Activated CD4-positive, alpha-beta memory T cell treated with anti-CD3 and anti-CD28 coated beads for 36 hours (primary cell): ENCODE measurements around the gene RABGAP1L. TPM values are rescaled to one million over a fixed set of nuclear protein-coding genes. Genes with fewer than 3 reads are reported as not detected.

Experiments
- CTCF ChIA-PET: fragments of 350-600 bp; sonication (Branson Sonifier 250); formaldehyde crosslinking; loops from one replicate; lab custom pipeline; 2021; ENCODE audit warnings: antibody characterized with exemption, inconsistent platforms; lab: Charles Lee
- POLR2A ChIA-PET: fragments of 350-600 bp; sonication (Branson Sonifier 250); formaldehyde crosslinking; loops from one replicate; lab custom pipeline; 2021; ENCODE audit warnings: antibody characterized with exemption; lab: Charles Lee
- DNase-seq: peaks from one replicate; pipeline ENCODE4 v3.0.0-alpha.2; 2020
- H3K27ac Mint-ChIP-seq: one replicate; pipeline ENCODE4 v1.8.0; 2021; ENCODE audit warnings: mixed read lengths
- H3K27me3 Mint-ChIP-seq: one replicate; pipeline ENCODE4 v1.8.0; 2021; ENCODE audit warnings: mixed read lengths
- H3K36me3 Mint-ChIP-seq: one replicate; pipeline ENCODE4 v1.8.0; 2021; ENCODE audit warnings: mixed read lengths
- H3K4me1 Mint-ChIP-seq: one replicate; pipeline ENCODE4 v1.8.0; 2021; ENCODE audit warnings: low read depth, mixed read lengths
- H3K4me3 Mint-ChIP-seq: one replicate; pipeline ENCODE4 v1.8.0; 2021; ENCODE audit warnings: mild to moderate bottlenecking, mixed read lengths
- H3K9me3 Mint-ChIP-seq: one replicate; pipeline ENCODE4 v1.8.0; 2021; ENCODE audit warnings: mixed read lengths
- intact Hi-C: fragments of 100-400 bp; cut with micrococcal nuclease; formaldehyde crosslinking; loops from one replicate; pipeline ENCODE4 v1.15.1; 2023
- total RNA-seq, 2 experiments: library from RNA; stranded (reverse); gene quantifications; one replicate each; pipeline ENCODE4 v1.2.3, GENCODE V29; 2021

Gene RABGAP1L
- total RNA-seq, 2 experiments from 2014 or later = 30.5 to 30.9 TPM

GRCh38 chr1:174946031-174946430, 786.7 kb downstream of the RABGAP1L start:
- Mint-ChIP-seq H3K36me3 (no peaks in the 10 kb centered on the region), H3K27me3 (no peaks in the 10 kb centered on the region), H3K9me3 (no peaks in the 10 kb centered on the region), H3K4me1 (peaks cover 2% of the 10 kb centered on the region), H3K27ac (no peak overlapping the region), H3K4me3 (no peak overlapping the region)
- intact Hi-C loops = no loop called here
- DNase-seq = no peak
- ChIA-PET POLR2A (no interaction called here), CTCF (interaction anchor here (0.5 kb wide), 1 partner anchor 893 kb away, joined by 4 read pairs; no protein-coding TSS in a partner anchor)

GRCh38 chr1:174949061-174949460, 789.7 kb downstream of the RABGAP1L start:
- DNase-seq = no peak
- POLR2A ChIA-PET = no interaction called here
- Mint-ChIP-seq H3K36me3 (no peaks in the 10 kb centered on the region), H3K4me3 (no peak overlapping the region), H3K27ac (no peak overlapping the region), H3K9me3 (no peaks in the 10 kb centered on the region), H3K27me3 (no peaks in the 10 kb centered on the region), H3K4me1 (peaks cover 8% of the 10 kb centered on the region)
- CTCF ChIA-PET = no interaction called here
- intact Hi-C loops = no loop called here

GRCh38 chr1:174949645-174950044, 790.3 kb downstream of the RABGAP1L start:
- Mint-ChIP-seq H3K4me3 (no peak overlapping the region), H3K4me1 (peaks cover 10% of the 10 kb centered on the region), H3K9me3 (no peaks in the 10 kb centered on the region), H3K27ac (no peak overlapping the region), H3K36me3 (no peaks in the 10 kb centered on the region), H3K27me3 (no peaks in the 10 kb centered on the region)
- intact Hi-C loops = no loop called here
- no peak for DNase-seq
- ChIA-PET POLR2A (no interaction called here), CTCF (no interaction called here)

GRCh38 chr1:174953285-174954072, 794.2 kb downstream of the RABGAP1L start:
- intact Hi-C loops = no loop called here
- ChIA-PET CTCF (no interaction called here), POLR2A (no interaction called here)
- Mint-ChIP-seq H3K4me3 (no peak overlapping the region), H3K36me3 (peaks cover 2% of the 10 kb centered on the region), H3K9me3 (no peaks in the 10 kb centered on the region), H3K27ac (no peak overlapping the region), H3K27me3 (no peaks in the 10 kb centered on the region), H3K4me1 (peaks cover 29% of the 10 kb centered on the region)
- DNase-seq = no peak

- H3K27ac Mint-ChIP-seq = no peak overlapping the region
- ChIA-PET POLR2A (interaction anchor here (0.5 kb wide), 1 partner anchor 1128 kb away, joined by 4 read pairs; no protein-coding TSS in a partner anchor), CTCF (no interaction called here)
- H3K27me3 Mint-ChIP-seq = no peaks in the 10 kb centered on the region
- H3K4me3 Mint-ChIP-seq = no peak overlapping the region
- H3K9me3 Mint-ChIP-seq = no peaks in the 10 kb centered on the region
- intact Hi-C loops = no loop called here
- peaks cover 30% of the 10 kb centered on the region for H3K4me1 Mint-ChIP-seq
- H3K36me3 Mint-ChIP-seq = peaks cover 3% of the 10 kb centered on the region
- DNase-seq = no peak
These were observed 794.7 kb downstream of the RABGAP1L start for GRCh38 chr1:174954073-174954460.

- CTCF ChIA-PET = no interaction called here
- no peak for DNase-seq
- intact Hi-C loops = no loop called here
- Mint-ChIP-seq H3K4me3 (no peak overlapping the region), H3K27me3 (no peaks in the 10 kb centered on the region), H3K27ac (no peak overlapping the region), H3K4me1 (peaks cover 30% of the 10 kb centered on the region), H3K36me3 (peaks cover 3% of the 10 kb centered on the region), H3K9me3 (no peaks in the 10 kb centered on the region)
- POLR2A ChIA-PET = interaction anchor here (0.5 kb wide), 1 partner anchor 1129 kb away, joined by 4 read pairs; no protein-coding TSS in a partner anchor
These were observed 795.6 kb downstream of the RABGAP1L start for GRCh38 chr1:174954671-174955669.

- Mint-ChIP-seq H3K27ac (no peak overlapping the region), H3K4me3 (no peak overlapping the region), H3K4me1 (peaks cover 30% of the 10 kb centered on the region), H3K9me3 (no peaks in the 10 kb centered on the region), H3K36me3 (peaks cover 3% of the 10 kb centered on the region), H3K27me3 (no peaks in the 10 kb centered on the region)
- ChIA-PET POLR2A (no interaction called here), CTCF (no interaction called here)
- intact Hi-C loops = no loop called here
- DNase-seq = no peak
These were observed 796.8 kb downstream of the RABGAP1L start for GRCh38 chr1:174956086-174956485.

GRCh38 chr1:174956976-174957375, 797.7 kb downstream of the RABGAP1L start:
- ChIA-PET POLR2A (no interaction called here), CTCF (no interaction called here)
- H3K4me3 Mint-ChIP-seq = no peak overlapping the region
- no peaks in the 10 kb centered on the region for H3K9me3 Mint-ChIP-seq
- peaks cover 3% of the 10 kb centered on the region for H3K36me3 Mint-ChIP-seq
- no peak for DNase-seq
- peaks cover 30% of the 10 kb centered on the region for H3K4me1 Mint-ChIP-seq
- no peak overlapping the region for H3K27ac Mint-ChIP-seq
- H3K27me3 Mint-ChIP-seq = no peaks in the 10 kb centered on the region
- intact Hi-C loops = no loop called here

- Mint-ChIP-seq H3K27me3 (no peaks in the 10 kb centered on the region), H3K4me1 (peaks cover 30% of the 10 kb centered on the region), H3K4me3 (peak overlapping the region; percentile 32), H3K27ac (peak overlapping the region; percentile 38), H3K36me3 (peaks cover 3% of the 10 kb centered on the region), H3K9me3 (no peaks in the 10 kb centered on the region)
- POLR2A ChIA-PET = no interaction called here
- CTCF ChIA-PET = interaction anchor here (0.6 kb wide), 2 partner anchors 19 to 25 kb away, joined by 3 to 4 read pairs; no protein-coding TSS in a partner anchor
- intact Hi-C loops = no loop called here
- DNase-seq = no peak
These were observed 798.5 kb downstream of the RABGAP1L start for GRCh38 chr1:174957829-174958228.

- Mint-ChIP-seq H3K4me1 (peaks cover 30% of the 10 kb centered on the region), H3K27ac (no peak overlapping the region), H3K36me3 (peaks cover 3% of the 10 kb centered on the region), H3K4me3 (no peak overlapping the region), H3K9me3 (no peaks in the 10 kb centered on the region), H3K27me3 (no peaks in the 10 kb centered on the region)
- CTCF ChIA-PET = interaction anchor here (0.6 kb wide), 2 partner anchors 18 to 25 kb away, joined by 3 to 4 read pairs; no protein-coding TSS in a partner anchor
- intact Hi-C loops = no loop called here
- DNase-seq = no peak
- POLR2A ChIA-PET = no interaction called here
These were observed 799.1 kb downstream of the RABGAP1L start for GRCh38 chr1:174958396-174958795.

- Mint-ChIP-seq H3K36me3 (peaks cover 3% of the 10 kb centered on the region), H3K9me3 (no peaks in the 10 kb centered on the region), H3K27me3 (no peaks in the 10 kb centered on the region), H3K27ac (no peak overlapping the region), H3K4me1 (peaks cover 38% of the 10 kb centered on the region), H3K4me3 (no peak overlapping the region)
- POLR2A ChIA-PET = no interaction called here
- CTCF ChIA-PET = interaction anchor here (0.6 kb wide), 1 partner anchor 23 kb away, joined by 3 read pairs; no protein-coding TSS in a partner anchor
- DNase-seq = no peak
- intact Hi-C loops = loop anchor here (5.0 kb wide), 1 partner anchor 753 kb away; no protein-coding TSS in a partner anchor
These were observed 801.0 kb downstream of the RABGAP1L start for GRCh38 chr1:174960362-174960761.
